HG03354 (cell line): Measurements from ENCODE around the gene RETREG2.

ENCODE experiments used
- ATAC-seq: cut with Tn5 transposase; IDR thresholded peaks from one replicate; pipeline ENCODE4 v1.9.1; 2021; ENCODE audit warnings: mild to moderate bottlenecking; ENCODE audit not compliant: unreplicated experiment, poor library complexity, severe bottlenecking

The RETREG2 gene

DNA sequence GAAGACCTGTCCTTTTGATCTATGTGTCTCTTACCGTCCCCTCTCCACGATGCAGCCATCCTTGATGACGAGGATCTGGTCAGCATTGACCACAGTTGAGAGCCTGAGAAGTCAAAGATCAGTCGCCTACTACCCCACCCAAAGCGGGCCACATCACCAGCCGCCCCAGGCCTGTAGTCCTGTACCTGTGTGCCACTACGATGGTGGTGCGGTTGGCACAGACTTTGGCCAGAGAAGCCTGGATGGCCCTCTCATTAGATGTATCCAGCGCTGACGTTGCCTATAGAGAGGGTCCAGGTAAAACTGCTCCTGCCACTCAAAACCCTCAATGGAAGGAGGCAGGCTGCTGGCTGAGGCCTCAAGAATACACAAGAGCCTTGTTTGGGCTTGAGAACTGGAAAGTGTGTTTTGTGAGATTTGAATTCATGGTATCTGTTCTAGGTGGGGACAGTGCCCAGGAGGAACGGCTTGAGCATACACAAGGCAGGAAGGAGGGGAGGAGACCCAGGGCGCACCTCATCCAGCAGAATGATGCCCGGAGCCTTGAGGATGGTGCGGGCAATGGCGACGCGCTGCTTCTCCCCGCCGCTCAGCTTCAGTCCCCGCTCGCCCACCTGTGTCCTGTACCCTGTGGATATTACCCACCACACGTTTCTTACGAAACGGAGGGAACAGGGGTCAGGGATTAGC is 32.3 kb downstream of the RETREG2 start:
- ATAC-seq: no peak

DNA sequence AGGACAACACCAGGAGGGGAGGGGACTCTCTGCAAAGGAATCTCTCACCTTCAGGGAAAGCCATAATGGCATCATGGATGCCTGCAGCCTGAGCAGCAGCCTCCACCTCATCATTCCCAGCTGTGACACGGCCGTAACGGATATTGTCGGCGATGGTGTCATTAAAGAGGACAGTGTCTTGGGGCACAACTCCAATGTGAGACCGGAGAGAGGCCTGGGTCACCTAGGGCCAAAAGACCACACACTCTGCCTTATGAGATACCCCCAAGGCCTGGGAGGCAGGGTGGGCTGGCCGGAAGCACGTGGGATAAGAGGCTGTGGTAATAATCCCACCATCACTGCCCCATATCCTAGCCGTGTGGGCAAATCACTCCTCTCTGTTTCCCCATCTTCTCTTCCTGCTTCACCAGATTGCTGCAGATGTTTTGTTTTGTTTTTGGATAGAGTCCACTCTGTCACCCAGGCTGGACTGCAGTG is 32.8 kb downstream of the RETREG2 start:
- no peak for ATAC-seq

DNA sequence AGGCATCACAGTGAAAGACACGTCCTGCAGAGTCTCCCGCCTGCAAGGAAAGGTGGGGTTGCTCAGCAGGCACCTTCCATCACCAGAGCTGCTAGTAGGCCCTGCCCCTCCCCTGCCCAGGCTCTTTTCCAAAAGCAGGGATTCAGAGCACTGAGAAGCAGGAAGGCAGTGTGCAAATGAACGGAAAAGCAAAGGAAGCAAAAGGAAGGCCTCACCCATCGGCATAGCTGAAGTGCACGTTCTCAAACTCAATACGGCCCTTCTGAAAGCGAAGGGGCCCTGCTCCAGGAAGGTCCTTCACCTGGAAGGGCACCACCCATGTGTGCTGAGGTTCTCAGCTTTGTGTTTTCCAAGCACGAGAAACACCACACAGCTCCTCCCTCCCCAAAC is 34.9 kb downstream of the RETREG2 start:
- ATAC-seq: no peak

DNA sequence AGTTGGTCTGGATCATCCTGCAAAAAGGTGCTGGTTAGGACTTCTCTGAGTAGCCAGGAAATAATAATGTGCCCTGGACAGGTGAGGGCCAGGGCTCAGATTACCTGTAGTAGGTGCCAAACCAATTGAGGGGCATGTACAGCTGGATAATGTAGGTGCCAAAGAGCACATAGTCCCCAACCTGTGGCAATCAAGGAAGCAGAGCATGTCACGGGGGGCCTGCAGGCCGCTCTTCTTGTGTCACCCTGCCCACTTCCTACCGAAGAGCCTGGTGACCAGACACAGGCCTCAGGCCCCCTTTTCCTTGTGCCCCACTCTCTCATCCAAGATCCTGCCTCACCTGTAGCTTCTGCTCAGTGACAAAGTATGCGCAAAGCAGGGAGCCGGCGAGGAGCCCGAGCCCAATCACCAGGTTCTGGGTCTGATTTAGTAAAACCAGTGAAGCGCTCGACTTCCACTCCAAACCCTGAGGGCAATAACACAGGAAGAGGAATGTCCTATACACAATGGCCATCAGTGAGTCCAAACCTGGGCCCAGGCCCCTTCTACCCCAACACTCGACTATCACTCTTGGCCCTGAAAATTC is 35.5 kb downstream of the RETREG2 start:
- ATAC-seq: no peak

DNA sequence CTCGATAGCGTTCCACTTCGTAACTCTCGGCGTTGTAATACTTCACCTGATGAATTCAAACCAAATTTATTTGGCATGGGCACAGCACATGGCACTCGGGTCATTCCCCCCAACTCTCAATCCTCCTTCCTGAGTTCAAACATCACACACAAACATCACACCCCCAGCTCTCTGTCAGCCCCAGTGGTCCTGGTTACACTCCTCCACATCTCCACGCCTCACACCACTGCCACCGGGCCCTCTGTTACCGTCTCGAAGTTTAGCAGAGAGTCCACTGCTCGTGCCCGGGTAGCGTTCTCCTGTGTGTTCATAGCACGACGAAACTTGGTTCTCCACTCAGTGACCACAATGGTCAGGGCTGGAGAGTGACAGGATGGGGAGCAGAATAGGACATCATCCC is 36.1 kb downstream of the RETREG2 start:
- no peak for ATAC-seq

DNA sequence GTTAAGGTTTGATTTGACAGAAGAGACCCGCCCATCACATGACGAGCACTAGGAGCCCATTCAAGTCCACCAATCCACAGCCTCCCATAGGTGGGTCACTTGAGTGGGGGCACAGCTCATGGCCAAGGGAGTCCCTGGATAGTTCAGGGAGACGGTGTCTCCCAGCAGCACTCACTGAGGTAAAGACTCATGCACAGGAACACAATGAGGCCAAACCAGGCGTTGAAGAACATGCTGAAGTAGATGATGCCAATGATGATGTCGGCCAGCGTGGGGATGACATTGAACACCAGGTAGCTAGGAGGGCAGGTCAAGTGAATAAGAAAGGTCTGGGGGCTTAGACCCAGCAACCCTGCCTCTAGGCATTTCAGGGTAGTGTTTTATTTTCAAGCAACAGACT is 36.7 kb downstream of the RETREG2 start:
- ATAC-seq: no peak

DNA sequence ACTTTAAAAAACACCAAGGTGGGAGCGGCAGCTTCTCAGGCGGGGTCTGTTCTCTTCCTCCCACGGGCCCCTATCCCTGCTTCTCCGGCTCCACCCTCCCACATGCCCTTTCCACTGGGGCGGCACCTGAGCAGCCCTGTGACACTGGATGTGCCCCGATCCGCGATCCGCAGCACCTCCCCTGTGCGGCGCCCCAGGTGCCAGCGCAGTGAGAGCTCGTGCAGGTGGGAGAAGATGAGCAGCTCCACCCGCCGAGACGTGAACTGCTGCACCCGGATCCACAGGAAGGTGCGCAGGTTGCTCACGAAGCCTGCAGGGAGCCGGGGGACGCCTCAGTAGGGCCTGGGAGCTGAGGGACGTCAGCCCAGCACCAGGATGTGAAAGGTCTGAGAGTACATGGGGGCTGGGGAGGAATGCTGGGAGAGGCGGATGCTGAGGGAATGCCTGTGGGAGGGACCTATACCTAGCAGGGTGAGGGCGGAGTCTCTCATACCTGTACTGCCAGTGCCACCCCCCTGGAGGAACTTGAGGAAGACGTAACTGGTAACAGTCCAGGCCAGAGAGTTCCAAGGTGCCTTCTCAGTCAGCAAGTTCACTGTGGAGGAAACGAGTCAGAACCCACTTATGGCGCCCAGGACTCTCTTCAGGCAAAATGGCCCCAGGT is 37.9 kb downstream of the RETREG2 start:
- ATAC-seq: no peak

DNA sequence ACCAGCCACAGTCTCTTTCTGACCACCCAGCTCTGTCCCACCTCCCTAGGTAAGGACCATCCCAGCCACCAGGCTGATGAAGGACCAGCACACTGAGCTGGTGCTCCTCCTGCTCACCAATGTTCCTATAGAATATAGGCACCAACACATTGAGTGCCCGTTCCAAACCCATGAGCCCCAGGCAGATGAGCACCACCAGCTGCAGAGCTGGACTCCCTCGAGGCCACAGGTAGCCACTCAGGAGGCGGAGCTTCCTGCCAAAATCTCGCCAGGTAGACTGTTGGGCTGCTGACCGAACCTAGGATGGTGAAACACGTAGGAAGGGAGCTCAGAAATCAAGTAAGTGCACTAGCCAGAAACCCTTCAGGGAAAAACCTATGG is 38.5 kb downstream of the RETREG2 start:
- no peak for ATAC-seq

DNA sequence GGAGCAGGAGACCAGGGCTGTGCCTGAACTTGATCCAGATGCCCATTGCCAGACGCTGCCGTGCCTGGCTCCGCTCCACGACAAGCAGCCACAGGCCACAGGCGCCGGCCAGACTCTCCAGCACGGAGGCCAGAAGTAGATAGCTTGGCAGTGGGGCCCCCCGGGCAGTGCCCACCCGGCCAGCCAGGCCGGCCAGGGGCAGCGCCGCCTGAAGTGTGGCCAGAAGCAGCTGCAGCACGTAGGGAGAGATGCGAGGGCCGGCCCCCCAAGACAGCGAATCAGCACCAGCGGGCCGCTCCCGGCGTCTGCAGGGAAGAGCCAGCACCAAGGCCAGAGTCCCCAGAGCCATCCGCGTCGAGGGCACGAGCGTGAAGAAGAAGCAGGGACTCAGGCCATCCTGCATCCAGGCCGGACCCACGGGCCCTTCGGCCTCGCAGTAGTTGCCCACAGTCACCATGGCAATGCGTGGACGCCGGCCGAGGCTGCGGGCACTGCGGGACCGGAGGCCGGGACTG is 40.2 kb downstream of the RETREG2 start:
- peak; percentile 38 for ATAC-seq

DNA sequence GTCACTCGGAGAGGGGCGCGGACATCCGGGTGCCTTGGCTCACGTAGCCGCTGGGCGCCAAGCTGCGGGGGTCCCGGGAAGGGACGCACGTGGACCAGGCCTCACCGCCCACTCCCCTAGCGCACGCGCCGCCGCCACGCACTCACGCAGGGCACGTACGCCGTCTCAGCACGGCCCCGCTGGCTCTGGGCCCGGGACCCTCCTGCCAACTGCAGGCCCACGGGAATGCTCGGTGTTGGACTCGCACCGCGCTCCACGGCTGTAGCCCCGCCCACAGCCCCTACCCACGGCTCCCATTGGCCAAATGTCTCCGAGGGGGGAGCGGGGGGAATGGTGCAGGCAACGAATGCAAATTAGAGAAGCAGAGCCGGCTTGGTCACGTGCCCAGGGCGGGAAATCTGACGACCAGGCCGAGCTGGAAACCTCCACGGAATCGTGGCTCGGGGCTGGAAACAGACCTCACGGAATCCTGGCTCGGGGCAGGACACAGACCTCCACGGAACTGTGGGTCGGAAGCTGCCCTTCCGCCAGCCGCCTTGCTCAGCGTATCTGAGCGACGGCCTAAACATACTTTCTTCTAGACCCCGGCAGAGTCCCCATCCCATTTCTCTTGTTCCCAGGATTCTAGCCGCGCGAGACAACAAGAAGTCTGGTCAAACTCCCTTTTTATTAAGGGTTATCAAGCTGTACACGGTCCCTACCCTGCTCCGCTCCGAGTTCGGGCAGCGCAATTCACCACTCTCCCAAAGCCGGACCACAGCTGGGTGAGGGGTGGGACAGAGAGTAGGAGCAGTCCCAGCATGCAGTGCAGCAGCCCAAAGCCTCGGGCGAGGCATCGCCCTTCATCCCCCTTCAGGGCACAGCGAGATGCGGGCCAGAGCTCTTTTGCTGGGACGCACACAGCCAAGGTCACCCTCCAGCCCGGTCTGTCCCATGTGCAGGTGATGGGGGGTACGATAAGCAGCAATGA is 40.9 kb downstream of the RETREG2 start, which contains the start of gene ABCB6:
ABCB6 (minus strand) TSS at position 227 of the 970 bp plus-strand sequence. CDS start 285 bp downstream, outside the sequence.
- peak; percentile 87 for ATAC-seq

DNA sequence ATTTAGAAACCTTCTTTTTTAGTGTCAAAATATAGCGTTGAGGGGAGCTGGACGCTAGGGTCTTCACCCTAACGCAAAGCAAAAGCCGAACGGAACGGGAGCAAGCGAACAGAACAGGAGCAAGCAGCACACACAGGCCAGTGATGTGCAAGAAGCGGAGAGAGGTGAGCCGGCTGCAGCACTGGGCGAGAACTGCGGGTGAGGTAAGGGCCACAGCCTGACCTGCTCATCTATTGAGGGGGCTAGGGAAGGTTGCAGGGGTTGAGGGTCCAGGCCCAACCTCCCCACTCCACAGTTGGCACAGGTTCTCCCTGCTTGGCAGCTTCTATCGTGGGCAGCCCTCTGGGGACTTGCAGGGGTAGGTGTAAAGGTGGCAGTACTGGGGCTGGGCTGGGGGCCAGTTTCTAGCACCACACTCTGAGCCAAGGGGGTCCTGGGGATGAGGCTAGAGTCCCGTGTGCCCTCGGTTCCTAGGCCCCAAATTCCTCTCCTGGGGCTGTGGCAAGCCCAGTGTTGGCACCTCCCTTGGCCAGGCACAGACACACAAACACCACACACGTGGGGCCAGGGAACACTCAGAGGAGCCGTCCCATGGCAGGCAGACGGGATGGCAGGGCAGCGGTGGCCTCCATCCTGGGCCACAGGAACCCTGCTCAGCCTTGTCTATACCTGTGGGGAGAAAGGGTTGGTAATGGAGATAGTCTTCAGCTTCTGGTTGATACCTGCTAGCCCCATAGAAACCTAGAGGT is 41.9 kb downstream of the RETREG2 start:
- ATAC-seq: no peak

DNA sequence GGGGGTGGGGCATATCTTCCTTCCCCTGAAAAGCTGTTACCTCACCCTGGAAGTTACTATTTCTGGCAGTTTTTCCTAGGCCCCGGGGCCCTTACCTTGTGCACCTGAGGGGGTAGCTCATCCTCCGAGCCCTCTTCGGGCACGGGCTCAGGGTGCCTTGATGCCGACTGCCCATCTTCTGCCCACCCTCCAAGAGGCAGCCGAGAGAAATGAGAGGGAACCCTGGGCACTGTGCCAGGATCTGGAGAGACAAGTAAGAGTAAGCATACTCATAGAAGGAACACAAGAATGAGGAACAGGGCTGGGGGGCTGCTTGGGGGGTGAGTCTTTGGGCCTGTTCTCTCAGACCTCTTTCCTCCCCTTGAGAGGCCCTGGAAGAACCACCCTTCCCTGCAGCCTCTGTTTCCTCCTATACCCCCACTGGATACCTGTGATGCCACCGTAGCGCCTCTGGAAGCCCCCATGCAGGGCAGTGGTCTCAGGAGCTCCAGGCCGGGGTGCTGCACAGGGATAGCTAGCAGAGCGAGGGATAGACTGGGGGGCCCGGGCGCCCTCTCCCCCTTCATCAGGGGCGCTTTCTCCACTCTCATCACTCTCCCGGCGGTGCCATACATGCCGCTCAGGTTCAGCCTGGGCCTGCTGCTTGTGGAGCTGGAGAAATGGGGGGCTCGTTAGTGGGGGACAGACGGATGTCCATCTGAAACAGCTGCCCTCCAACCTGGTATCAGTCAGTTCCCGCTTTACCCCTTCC is 42.8 kb downstream of the RETREG2 start:
- ATAC-seq: no peak

DNA sequence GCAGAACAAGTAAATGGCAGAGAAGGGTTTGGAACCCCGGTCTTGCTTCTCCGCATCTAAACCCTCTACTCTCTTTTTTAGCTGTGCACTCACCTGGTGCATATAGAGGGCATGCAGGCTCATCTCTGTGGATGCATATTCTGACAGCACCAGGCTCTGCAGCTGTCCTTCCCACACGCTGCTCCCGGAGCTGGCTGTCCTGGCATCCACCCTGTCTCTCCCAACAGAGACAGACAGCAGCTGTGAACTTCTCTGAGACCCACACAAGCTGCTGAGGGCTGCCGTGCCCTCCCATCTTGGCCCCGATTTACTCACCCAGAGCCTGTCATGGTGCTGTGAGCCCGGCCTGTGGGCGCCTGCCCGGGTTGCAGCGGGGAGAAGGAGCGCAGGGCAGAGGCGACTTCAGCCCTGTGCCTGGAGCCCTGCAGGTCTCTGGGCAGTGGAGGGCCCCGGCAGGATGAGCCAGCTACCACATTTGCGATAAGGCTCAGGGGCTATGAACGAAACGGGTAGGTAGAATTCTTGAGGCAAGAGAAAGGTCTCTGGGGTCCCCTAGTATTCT is 44.0 kb downstream of the RETREG2 start:
- ATAC-seq: no peak

DNA sequence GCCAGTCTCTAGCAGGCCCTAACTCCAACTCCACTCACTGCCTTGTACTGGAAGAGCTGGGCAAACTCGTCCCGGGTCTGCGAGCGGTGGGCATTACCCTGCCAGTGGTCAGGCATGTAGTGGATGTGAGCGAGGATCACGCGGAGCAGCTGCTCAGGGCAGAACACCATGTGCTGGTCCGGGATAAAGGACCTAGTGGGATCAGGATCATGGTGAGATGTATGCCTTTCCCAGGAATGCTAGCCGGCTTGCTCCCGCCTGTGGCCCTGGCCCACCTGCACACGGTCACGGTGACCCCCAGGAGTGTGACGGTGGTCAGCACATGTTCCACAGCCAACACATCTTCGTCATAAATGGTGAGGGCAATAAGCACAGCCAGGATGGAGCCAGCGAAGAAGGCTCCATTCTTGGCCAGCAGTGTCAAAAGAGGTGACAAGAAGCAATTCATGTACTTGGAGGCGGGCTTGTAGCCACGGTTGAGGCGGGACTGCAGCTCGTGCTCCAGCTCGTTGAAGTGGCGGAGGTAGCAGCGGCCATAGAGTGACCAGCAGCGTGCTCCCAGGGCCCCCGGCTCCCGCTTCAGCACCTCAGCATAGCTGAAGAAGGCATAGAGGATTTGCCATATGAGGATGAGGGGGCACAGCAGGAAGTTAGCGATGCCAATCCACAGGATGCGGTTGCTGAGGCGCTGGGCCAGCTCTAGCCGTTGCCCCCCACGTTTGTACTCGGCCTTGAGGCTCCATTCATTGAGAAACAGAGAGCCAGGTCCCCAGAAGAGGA is 45.9 kb downstream of the RETREG2 start:
- no peak for ATAC-seq

DNA sequence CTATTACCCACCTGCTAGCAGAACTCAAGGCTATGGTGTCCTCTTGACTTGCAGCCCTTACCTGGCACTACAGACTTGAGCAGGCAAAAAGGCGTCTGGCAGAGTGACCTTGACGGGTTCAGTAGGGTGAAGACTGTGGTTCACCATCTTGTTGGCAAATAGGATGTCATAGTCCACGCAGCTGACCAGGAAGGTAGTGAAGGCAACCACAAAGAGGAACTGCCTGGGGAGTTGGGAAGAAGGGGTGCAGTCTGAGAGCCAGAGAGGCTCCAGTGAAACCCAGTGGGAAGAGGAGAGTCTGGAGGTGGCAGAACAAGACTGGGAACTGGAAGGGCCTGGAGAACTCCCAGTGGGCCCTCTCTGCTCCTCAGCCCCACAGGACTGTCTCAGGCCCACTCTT is 47.3 kb downstream of the RETREG2 start:
- ATAC-seq: no peak

DNA sequence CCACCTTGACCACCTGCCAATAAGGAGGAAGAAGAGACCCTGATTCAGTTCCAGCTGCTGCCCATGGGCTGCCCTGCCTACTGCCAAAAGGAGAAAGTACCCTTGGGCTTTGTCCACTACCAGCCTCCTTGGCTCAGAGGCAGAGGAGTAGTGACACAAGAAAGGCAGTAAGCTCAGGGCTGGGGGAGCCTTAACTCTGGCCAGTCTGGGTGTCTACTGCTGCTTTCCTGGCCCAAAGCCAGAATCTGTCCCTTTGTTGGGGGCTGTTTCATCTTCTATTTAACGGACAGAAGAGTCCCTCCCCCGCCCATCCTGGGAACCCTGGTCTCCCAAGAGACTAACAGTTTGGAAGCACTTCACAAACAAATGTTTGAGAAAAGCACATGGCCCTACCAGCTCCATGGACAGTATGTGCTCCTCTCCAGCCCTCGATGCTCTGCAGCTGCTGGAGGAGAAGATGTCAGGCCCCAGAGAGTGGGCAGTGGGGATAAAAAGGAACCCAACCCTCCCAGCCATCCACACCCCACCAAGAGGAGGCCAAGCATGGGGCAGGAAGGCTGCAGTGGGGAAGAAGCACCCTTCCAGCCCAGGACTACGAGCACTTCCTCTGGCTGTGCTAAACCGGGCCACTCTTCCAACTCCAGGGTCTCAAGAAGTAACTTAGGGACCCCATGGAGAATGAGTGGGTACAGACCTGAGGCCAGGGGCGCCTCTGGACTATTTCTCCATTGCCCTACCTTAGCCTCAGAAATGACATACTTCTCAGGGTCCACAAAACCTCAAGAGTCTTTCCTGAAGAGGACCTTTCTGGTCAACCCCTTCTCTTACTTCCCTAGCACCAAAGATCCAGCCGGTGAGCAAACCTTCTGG is 50.2 kb downstream of the RETREG2 start:
- no peak for ATAC-seq
